Muscle of back (tissue), 13 donors: ENCODE data around the gene SPDYE11. TPM values are rescaled to one million over a fixed set of nuclear protein-coding genes. Genes with fewer than 3 reads are reported as not detected.
"Not testable (repeated sequence)": the region's sequence is repeated elsewhere in the genome, so short reads cannot be mapped to it uniquely, and the experiment has no call there.

Source experiments
- DNase-seq, 3 donors: peaks; one replicate each; pipeline versions ENCODE4 v3.0.0 to v3.0.0-alpha.2; 2013
- long read RNA-seq, 9 donors: transcript quantifications; one replicate each; lab custom pipeline, GENCODE V29; 2026
- polyA plus RNA-seq, 10 donors: library from polyadenylated mRNA; unstranded; fragments of 120-200 nt; gene quantifications; one replicate each; pipeline ENCODE4 v1.2.1, GENCODE V29; 2013; ENCODE audit not compliant: insufficient read length in 10 of 10

Gene SPDYE11
- polyA plus RNA-seq: under 1 TPM; 0.10 to 0.55 (median 0.13) TPM
- long read RNA-seq, donor 1: 0 reads
- long read RNA-seq, donor 2: 0 reads
- long read RNA-seq, donor 3: 0 reads
- long read RNA-seq, donor 4: 0 reads
- long read RNA-seq, donor 5: 0 reads
- long read RNA-seq, donor 6: 0 reads
- long read RNA-seq, donor 7: 0 reads
- long read RNA-seq, donor 8: 0 reads
- long read RNA-seq, donor 9: 0 reads

GRCh38 chr7:73057811-73058210, at the start of gene SPDYE11:
TSS of gene SPDYE11 (minus strand) at chr7:73057911. CDS start at chr7:73056111, 1,800 bp downstream.
- not testable (repeated sequence) for DNase-seq

- not testable (repeated sequence) for DNase-seq
Observed at GRCh38 chr7:73085938-73086337, 28.2 kb upstream of the SPDYE11 start, which contains the start of gene SPDYE9. TSS of gene SPDYE9 (minus strand) at chr7:73086038. CDS start at chr7:73084238, 1,800 bp downstream.

GRCh38 chr7:73029666-73030065, 28.0 kb downstream of the SPDYE11 start, which contains the start of gene SPDYE8:
TSS of gene SPDYE8 (minus strand) at chr7:73029766. CDS start at chr7:73027966, 1,800 bp downstream.
- not testable (repeated sequence) for DNase-seq

- not testable (repeated sequence) for DNase-seq
Observed at GRCh38 chr7:73006491-73006890, 51.2 kb downstream of the SPDYE11 start.

- peak; percentile 78 to 93 (median 88) for DNase-seq
Observed at GRCh38 chr7:73005693-73006447, 51.8 kb downstream of the SPDYE11 start.

GRCh38 chr7:73005356-73005692, 52.4 kb downstream of the SPDYE11 start:
- not testable (repeated sequence) for DNase-seq

GRCh38 chr7:72997887-72998468, 59.7 kb downstream of the SPDYE11 start:
- not testable (repeated sequence) for DNase-seq

Other genes with a start within 250 kb of the SPDYE11 start
- 10 to 100 TPM in 1 of 10 donors, 1 to 10 TPM in 9; 4.3 to 13.3 (median 5.4) TPM for gene TYW1B, start 229.7 kb downstream of the SPDYE11 start, polyA plus RNA-seq
- 10 to 100 TPM; 26.9 to 32.8 (median 28.7) TPM for gene POM121, start 132.8 kb downstream of the SPDYE11 start, polyA plus RNA-seq
- 1 to 10 TPM in 1 of 10 donors, under 1 TPM in 8, not detected in 1; 0.22 to 1.1 (median 0.59) TPM for gene TRIM74, start 88.4 kb downstream of the SPDYE11 start, polyA plus RNA-seq
- under 1 TPM; 0.10 to 0.55 (median 0.13) TPM for gene SPDYE8, start 28.1 kb downstream of the SPDYE11 start, polyA plus RNA-seq
- gene SPDYE9, start 28.1 kb upstream of the SPDYE11 start, polyA plus RNA-seq: under 1 TPM; 0.10 to 0.55 (median 0.13) TPM